Fibroblast of the aortic adventitia (primary cell): ENCODE results near the gene CHDH. TPM values are rescaled to one million over a fixed set of nuclear protein-coding genes. Genes with fewer than 3 reads are reported as not detected.
A peak's percentile ranks its signal among the peaks of the same experiment; 100 is the strongest.

Experiments
- DNase-seq: peaks from one replicate; pipeline ENCODE4 v3.0.0-alpha.2; 2010; ENCODE audit warnings: low read depth
- H3K4me3 ChIP-seq: 2 replicates; pipeline ENCODE4 v1.5.1; 2011; ENCODE audit warnings: low read depth, mild to moderate bottlenecking, control low read depth, low read length, moderate library complexity
- total RNA-seq: library from RNA; depleted of rRNA; stranded (reverse); fragments of >200 nt; gene quantifications from 2 replicates; pipeline ENCODE4 v1.2.3, GENCODE V29; 2012; ENCODE audit warnings: low replicate concordance
- TF ChIP-seq, protein P1 (sequence below): IDR thresholded peaks from 2 replicates; pipeline ENCODE4 v1.5.1; 2011; ENCODE audit warnings: mild to moderate bottlenecking, low read length, control low read depth, inconsistent platforms; ENCODE audit not compliant: insufficient read depth

The CHDH gene
- total RNA-seq, 1 donor, result 1.3 TPM

DNA sequence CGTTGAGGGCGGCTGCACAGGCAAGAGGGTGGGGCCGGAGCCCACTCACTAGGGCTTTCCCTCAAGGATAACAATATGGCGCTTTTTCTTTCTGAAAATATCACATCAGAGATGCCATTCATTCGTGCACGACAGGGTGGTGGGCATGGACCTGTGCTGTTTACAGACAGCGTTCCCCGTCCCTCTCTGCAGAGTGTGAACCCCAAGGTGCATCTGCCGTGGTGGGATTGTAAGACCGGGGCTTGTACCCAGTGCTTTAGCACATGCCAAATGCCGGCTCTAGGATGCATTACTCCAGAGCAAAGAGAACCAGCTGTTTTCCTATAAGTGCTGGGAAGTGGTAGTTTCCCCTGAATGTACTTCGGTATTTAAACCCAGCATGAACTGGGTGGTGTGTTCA lies 37.0 kb downstream of the CHDH start:
- TF ChIP-seq, protein P1, sequence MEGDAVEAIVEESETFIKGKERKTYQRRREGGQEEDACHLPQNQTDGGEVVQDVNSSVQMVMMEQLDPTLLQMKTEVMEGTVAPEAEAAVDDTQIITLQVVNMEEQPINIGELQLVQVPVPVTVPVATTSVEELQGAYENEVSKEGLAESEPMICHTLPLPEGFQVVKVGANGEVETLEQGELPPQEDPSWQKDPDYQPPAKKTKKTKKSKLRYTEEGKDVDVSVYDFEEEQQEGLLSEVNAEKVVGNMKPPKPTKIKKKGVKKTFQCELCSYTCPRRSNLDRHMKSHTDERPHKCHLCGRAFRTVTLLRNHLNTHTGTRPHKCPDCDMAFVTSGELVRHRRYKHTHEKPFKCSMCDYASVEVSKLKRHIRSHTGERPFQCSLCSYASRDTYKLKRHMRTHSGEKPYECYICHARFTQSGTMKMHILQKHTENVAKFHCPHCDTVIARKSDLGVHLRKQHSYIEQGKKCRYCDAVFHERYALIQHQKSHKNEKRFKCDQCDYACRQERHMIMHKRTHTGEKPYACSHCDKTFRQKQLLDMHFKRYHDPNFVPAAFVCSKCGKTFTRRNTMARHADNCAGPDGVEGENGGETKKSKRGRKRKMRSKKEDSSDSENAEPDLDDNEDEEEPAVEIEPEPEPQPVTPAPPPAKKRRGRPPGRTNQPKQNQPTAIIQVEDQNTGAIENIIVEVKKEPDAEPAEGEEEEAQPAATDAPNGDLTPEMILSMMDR, result no peak
- DNase-seq, result no peak

DNA sequence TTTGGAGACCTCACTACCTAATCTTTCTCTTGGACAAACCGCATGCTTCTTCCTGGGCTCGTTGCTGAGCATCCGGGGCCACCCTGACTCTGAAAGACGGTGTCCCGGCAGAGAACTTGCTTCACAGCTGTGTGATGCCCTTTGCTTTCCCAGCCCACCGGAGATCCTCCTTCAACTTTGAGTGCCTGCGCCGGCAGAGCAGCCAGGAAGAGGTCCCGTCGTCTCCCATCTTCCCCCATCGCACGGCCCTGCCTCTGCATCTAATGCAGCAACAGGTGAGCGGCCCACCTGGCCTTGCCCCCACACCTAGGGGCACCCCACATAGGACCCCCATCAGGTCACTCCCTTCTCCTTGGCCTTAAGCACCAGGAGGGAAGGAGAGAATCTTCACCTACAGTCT lies 37.7 kb downstream of the CHDH start:
- TF ChIP-seq, protein P1, result no peak
- H3K4me3 ChIP-seq, result no peak overlapping the region
- no peak for DNase-seq

More for the DNA sequence above, 37.0 kb downstream of the CHDH start:
- no peak overlapping the region for H3K4me3 ChIP-seq

DNA sequence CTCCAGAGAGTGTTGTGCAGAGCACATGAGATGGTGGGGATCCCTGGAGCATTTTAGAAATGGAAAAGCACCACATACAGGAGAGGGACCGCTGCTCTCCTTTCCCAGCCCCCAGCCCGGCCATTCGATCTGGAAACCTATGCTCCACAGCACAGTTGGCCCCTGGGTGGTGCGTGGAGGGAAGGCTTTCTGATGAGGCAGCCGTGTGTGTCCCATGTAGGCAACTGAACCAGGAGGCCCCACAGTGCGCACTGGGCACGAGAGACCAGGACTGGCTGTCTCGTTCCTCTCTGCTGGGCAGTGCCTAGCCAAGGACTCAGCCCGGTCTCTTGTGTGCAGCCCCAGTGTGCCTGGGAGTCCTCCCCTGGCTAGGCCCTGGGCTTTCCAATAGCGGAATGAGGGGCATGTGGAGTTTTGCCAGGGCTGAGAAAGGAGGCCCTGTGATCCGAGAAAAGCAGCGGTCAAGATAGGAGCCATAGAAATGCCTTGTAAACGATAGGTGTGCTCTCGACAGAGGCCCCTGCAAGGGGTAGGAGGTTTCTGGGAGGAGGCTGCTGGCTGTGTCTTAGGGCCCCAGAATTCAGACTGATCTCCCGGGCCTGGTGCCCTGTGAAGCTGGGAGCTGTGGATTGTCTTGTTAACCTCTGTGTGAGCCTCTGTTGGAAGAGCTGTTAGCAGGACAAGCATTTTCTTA lies 39.0 kb downstream of the CHDH start:
- no peak for DNase-seq
- TF ChIP-seq, protein P1, result no peak
- H3K4me3 ChIP-seq, result no peak overlapping the region

DNA sequence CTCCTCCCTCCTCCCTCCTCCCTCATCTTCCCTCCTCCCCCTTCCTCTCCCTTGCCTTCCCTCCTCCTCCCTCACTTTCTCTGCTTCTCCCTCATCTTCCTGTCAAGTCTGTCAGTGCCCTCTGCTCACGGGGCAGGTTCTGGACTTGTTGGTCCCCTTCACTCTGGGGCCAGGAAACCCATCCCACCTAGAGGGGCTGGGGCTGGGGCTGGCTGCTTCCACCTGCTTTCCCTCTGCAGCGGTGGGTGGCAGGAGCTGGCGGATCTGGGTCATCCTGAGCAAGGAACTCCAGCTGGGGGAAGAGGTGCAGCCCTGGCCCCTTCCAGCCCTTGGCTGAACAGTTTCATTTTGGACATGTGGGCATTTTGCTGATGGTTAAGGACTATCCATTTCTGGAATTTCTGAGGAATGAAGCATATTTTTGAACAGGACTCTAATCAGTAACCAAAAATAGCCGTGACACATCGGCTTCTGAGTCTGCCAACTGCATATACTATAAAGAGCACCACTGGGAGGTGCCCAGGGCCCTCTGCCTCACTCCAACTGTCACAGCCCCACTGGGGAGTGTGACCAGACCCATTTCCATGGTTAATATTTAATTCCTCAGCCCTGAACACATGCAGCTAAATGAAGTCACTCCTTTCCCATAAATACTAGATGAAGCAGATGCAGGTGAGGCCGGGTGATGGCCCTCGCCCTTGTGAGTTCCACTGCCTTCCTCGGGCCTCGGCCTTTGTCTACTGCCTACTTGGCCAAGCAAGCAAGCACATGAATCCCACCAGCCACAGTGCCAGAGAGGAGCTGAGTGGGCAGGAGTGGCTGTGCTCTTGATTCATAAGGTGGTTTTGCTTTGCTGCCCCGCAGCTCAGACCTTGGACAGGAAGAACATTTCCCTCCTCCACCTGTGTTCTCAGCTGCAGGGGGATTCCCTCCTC lies 39.8 kb downstream of the CHDH start:
- no peak overlapping the region for H3K4me3 ChIP-seq
- TF ChIP-seq, protein P1, result peak; percentile 21
- DNase-seq, result peak; percentile 90

DNA sequence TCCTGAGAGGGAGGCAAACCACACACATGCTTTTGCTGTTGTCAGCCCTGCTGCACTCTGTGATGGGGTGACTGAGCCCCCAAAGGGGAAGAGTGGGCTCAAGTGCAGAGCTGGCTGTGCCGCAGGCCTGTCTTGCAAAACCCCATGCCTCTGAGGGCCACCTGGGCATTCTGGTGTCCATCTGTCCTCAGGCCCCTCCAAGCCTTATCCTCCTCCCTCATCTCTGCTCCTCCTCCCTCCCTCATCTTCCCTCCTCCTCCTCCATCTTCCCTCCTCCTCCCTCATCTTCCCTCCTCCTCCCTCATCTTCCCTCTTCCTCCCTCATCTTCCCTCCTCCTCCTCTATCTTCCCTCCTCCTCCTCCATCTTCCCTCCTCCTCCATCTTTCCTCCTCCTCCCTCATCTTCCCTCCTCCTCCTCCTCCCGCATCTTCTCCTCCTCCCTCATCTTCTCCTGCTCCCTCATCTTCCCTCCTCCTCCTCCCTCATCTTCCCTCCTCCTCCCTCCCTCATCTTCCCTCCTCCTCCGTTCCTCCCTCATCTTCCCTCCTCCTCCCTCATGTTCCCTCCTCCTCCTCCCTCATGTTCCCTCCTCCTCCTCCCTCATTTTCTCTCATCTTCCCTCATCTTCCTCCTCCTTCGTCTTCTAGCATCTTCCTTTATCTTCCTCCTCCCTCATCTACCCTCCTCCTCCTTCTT lies 40.6 kb downstream of the CHDH start:
- TF ChIP-seq, protein P1, result no peak
- DNase-seq, result no peak
- no peak overlapping the region for H3K4me3 ChIP-seq

DNA sequence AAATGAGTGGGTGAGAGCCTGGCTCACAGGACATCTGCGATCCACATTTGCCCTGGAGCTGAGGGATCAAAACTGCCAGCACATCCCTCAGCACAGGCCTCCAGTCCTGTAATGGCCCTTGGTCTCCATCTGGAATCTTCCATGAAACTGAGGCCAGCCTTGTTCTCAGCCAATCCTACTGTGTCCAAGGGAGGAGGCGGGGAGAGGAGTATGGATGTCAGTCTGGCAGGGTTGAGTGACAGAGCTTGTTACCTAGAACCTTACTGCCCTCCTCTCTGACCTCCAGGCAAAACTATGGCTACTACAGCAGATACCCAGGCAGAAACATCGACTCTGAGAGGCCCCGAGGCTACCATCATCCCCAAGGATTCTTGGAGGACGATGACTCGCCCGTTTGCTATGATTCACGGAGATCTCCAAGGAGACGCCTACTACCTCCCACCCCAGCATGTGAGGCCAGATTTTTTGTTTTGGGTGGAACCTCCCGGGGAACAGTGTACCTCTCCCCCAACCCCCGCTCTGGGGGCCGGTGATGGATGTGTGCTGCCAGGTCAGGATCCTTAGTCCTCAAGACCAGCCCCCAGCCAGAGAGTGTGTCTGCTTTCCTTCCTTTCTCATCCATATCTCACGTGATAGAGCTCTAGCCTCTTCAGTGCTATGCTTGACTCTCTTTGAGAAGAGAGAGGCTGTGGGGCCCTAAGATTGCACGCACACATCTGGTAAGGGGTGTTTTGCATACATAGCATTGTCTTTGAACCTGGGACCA lies 41.3 kb downstream of the CHDH start:
- no peak overlapping the region for H3K4me3 ChIP-seq
- DNase-seq, result peak; percentile 79
- TF ChIP-seq, protein P1, result no peak
